ENCODE results near the gene C3.
A peak's percentile ranks its signal among the peaks of the same experiment; 100 is the strongest.
"Not testable (repeated sequence)": the region's sequence is repeated elsewhere in the genome, so short reads cannot be mapped to it uniquely, and the experiment has no call there.

C3 gene

DNA sequence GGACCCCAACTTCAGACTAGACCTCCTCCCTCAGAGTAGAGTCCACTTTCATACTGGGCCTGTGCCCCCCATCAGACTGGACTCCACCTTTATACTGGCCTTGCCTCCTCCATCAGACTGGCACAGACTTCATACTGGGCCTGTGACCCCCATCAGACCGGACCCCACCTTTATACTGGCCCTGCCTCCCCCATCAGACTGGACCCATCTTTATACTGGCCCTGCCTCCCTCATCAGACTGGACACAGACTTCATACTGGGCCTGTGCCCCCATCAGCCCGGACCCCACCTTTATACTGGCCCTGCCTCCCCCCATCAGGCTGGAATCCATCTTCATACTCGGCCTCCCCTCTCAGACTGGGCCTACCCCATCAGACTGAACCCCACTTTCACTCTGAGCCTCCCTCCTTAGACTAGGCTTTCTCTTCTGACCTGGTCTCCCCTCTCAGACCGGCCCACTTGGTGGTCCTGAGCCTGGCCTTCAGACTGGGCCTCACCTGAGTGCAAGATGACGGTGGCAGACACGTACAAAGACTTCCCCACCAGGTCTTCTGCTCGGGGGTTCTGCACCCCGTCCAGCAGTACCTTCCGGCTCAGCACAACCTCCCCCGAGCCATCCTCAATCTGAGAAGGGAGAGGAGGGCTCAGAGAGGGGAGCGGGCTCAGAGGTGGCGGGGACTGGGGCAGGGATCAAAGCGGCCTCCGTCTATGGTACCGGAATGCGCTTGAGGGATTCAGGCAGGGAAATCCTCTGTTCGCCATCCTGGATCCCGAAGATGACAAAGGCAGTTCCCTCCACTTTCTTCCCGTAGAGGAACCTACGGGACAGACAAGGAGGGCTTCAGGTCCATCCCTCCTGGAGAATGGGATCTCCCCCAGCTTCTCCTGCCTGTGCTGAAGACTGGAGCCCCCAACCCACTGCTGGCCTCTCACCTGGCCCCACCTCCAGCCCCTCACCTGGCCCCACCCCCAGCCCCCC is 7.5 kb downstream of the C3 start:
- no peak for DNase-seq (ENCODE audit: low read depth)

DNA sequence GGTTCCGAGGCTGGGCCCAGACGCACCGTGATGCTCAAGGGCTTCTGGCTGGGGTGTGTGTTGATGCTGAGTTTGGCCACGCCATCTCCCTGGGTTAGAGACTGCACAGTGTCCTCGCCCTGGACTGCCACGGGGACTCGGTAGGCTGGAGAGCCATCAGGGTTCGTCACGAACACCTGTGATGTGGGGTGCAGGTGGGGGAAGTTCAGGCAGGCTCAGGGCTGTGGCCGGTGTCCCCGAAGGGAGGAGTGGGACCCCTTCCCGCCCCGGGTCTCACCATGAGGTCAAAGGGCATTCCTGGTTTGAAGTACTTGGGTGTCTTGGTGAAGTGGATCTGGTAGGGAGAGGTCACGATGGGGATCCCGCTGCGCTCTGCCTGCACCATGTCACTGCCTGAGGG is 8.2 kb downstream of the C3 start:
- DNase-seq (ENCODE audit: low read depth) = no peak

DNA sequence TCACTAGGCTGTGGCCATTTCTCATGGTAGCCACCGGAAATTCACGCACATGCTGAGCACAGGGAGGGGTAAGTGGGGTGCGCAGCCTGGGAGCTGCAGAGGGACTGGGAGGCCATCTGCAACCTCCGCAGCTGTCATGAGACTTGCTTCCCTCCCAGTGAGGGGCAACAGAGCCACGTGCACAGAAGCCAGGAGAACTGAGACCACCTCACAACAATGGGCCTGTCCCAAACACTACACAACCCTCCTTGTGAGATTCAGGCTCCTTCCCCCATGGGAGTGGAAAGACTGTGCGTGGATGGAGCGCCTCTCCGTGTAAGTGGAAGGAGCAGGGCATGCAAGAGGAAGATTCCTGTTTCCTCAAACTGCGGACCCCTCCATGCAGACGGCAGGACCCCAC is 8.8 kb downstream of the C3 start:
- no peak for DNase-seq (ENCODE audit: low read depth)

GRCh38 chr19:6711078-6711361 is 9.4 kb downstream of the C3 start:
- DNase-seq (ENCODE audit: low read depth) = no peak

DNA sequence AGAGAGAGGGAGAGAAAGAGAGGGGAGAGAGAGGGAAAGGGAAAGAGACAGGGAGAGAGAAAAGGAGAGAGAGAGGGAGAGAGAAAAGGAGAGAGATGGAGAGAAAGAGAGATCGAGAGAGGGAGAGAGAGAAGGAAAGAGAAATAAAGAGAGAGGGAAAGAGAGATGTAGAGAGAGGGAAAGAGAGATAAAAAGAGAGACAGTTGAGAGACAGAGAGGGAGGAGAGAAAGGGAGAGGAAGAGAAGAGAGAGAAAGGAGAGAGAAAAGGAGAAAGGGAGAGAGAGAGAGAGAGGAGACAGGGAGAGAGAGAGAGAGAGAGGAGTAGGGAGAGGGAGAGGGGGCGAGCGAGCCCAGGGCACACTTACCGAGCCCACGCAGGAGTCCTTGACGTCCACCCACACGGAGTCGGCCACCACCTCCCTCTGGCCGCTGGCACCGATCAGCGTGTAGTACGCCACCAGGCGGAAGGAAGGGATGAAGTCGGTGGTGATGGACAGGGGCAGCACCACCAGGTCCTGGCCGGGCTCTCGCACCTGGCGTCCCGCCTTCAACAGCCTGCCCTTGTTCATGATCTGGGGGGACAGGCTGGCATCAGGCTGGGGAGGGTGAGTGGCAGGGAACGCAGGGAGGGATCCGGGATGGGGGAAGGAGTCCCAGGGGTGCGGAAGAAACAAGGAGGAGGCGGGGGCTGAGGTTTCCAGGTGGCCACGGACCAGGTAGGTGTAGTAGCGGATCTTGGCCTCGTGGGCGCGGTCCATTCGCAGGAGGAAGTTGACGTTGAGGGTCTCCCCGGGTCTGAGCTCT is 10.0 kb downstream of the C3 start:
- DNase-seq (ENCODE audit: low read depth) = no peak

DNA sequence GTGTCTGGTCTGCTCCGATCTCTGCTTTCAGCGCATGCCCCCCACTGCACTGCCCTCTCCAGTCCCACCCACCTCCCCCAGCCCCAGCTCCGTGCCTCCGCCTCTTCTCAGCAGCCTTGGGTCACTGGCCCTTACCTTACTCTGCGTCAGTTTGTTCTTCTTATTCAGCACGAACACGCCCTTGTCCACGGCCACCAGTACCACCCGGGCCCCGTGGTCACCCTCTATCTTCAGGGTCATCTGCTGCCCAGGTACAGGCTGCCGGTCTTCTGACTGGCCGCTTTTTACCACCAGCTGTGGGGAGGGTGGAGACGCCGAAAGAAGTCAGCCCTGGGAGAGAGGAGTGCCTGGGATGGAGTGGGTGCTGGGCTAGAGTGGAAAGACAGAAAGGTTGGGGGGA is 10.9 kb downstream of the C3 start:
- no peak for DNase-seq (ENCODE audit: low read depth)

- DNase-seq (ENCODE audit: low read depth) = not testable (repeated sequence)
Measured at GRCh38 chr19:6708913-6709312, 11.5 kb downstream of the C3 start.

- no peak for DNase-seq (ENCODE audit: low read depth)
Measured at GRCh38 chr19:6708346-6708745, 12.1 kb downstream of the C3 start.

- DNase-seq (ENCODE audit: low read depth) = no peak
Measured at GRCh38 chr19:6707658-6708018, 12.8 kb downstream of the C3 start.

- DNase-seq (ENCODE audit: low read depth) = no peak
Measured at GRCh38 chr19:6707011-6707657, 13.3 kb downstream of the C3 start.

DNA sequence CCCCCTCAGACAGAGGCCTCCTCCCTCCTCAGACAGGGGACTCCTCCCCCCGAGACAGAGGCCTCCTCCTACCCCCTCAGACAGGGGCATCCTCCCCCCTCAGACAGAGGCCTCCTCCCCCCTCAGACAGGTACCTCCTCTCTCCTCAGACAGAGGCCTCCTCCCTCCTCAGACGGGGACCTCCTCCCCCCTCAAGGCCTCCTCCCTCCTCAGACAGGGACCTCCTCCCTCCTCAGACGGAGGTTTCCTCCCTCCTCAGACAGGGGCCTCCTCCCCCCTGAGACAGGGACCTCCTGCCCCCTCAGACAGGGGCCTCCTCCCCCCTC is 13.9 kb downstream of the C3 start:
- no peak for DNase-seq (ENCODE audit: low read depth)

DNA sequence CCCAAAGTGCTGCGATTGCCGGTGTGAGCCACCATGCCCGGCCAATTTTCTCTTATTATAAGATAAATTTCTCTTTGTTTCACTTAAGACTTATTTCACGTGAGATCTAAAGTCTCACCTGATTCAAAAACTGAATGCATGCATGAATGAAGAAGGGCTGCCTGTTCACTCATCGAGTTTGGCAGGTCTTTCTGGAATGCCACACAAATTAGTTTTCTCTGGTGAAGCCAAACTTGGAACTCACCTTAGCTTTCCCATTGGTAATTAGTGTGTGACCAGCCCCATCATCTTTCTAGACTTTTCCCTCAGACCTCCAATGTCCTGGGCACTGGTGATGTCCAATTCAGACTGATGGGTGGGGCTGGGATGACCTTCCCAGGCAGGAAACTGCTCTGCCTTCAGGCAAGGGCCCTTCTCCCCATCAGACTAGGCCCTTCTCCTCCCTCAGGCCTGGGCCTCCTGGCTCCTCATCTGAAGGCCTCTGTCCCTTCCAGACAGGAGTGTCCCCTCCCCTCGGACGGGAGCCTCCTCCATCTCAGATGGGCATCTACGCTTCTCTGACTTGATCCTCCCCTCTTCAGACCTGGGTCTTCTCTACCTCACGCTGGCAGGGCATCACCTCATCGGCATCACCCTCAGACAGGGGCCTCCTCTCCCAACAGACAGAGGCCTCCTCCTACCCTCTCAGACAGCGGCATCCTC is 14.4 kb downstream of the C3 start:
- DNase-seq (ENCODE audit: low read depth) = no peak

- DNase-seq (ENCODE audit: low read depth) = no peak
Measured at GRCh38 chr19:6700586-6701316, 19.7 kb downstream of the C3 start.

GRCh38 chr19:6699935-6700334 is 20.5 kb downstream of the C3 start:
- no peak for DNase-seq (ENCODE audit: low read depth)

DNA sequence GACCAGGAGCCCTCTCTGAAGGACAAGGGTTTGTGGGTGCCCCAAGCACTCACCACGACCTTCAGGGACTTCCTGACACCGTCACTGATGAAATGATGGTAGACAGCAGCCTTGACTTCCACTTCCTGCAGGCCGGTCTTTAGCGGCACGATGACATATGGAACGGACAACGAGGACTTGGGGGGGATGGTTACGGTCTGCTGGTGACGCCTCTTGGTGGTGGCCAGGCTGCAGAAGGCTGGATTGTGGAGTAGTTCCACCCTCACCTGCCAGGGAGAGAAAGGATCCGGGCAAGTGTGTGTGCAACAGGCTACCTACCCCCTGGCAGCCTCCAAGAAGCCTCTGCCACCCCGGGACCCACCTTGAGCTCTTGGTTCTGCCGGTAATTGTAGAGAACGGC is 23.2 kb downstream of the C3 start:
- no peak for DNase-seq (ENCODE audit: low read depth)

DNA sequence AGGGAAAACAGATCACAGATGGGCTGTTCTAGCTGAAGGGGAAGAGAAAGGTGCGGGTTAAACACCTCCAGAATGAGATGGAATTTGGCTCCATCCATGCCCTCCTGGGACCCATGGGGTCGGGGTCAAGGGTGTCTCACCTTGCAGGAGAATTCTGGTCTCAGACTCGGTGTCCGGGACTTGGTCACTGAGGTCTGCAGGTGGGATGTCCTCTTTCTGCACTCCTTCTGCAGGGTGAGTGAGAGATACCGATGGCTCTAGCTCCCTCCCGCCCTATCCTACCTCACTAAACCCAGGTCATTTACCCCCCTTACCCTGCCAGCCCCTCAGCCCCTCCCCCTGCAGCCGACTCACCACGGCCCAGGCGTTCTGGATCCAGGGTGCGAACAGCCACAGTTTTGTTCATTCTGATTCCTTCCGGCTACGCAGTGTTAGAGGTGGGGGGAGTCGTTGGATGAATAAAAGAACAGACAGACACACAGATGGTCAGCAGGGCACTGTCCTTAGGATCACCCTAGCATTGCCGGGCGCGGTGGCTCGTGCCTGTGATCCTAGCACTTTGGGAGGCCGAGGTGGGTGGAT is 24.1 kb downstream of the C3 start:
- no peak for DNase-seq (ENCODE audit: low read depth)

DNA sequence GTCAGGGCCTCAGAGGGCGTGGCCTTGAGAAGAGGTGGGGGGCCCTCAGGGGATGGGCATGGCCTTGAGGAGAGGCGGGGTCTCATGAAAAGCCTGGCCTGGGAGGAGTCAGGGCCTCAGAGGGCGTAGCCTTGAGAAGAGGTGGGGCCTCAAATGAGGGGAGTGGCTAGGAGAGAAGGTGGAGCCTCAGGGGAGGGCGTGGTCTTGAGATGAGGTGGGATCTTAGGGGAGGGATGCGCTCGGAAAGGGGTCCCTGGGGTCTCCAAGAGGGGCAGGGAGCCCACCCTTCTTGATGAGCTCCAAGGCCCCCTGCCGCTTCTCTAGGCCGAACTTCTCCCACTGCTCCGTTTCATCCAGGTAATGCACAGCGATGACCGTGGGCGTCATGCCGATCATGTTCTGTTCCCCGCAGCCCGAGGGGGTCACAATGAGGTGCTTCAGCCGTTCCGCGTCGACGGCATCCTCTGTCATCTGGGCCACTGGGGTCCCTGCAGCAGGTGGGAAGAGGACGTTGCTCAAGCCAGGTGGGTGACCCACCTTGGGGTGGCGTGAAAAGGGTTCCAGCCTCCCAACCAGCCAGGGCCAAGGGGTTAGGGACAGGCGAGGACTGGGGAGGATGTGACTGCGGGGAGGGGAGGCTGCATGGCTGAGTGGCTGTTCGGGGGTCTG is 26.2 kb downstream of the C3 start:
- DNase-seq (ENCODE audit: low read depth) = peak; percentile 43

GRCh38 chr19:6693681-6694080 is 26.8 kb downstream of the C3 start:
- no peak for DNase-seq (ENCODE audit: low read depth)

DNA sequence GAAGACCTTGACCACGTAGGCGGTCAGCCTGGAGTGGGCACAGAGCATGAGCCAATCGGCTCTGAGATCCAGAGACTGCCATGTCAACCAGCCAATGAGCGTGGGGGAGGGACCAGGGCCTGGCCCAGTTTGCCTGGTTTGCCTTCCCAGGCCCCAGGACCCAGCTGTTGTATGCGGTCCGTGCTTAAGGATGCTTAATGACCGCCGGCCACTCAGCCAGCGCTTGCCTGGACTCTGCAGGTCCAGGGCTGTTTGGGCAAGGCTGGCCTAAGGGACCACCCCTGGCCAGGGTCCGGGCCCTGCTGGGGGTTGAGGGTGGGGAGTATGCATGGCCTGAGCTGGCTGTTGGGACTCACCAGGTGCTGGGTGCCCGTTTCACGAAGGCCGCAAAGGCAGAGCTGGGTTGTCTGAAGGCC is 27.4 kb downstream of the C3 start:
- DNase-seq (ENCODE audit: low read depth) = no peak

DNA sequence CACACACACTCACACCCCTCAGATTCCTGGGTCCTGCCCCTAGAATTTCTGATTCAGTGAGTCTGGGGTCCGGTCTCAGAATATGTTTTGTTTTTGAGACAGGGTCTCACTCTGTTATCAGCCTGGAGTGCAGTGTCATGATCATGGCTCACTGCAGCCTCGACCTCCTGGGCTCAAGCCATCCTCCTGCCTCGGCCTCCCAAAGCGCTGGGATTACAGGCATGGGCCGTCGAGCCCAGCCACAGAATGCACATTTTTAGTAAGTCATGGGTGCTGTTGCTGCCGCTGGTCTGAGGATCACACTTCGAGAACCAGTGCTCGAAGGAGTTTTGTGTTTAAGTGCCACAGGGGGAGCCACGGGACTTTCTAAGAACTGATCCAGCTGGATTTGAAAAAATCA is 28.4 kb downstream of the C3 start:
- DNase-seq (ENCODE audit: low read depth) = no peak

GRCh38 chr19:6691342-6691741 is 29.1 kb downstream of the C3 start:
- no peak for DNase-seq (ENCODE audit: low read depth)

Measured in amniotic epithelial cell (primary cell).